IPS DF 19.7 (cell line): ENCODE results near the gene KLRD1.
"Not testable (repeated sequence)": the region's sequence is repeated elsewhere in the genome, so short reads cannot be mapped to it uniquely, and the experiment has no call there.

Experiments used
- DNase-seq: peaks from one replicate; pipeline ENCODE4 v3.0.0-alpha.2; 2013; ENCODE audit warnings: low read depth, low spot score

Gene KLRD1

GRCh38 chr12:10307630-10308029 lies at the start of gene KLRD1:
TSS of gene KLRD1 (plus strand) at chr12:10307870. CDS start at chr12:10308078, 208 bp downstream.
- no peak for DNase-seq

DNA sequence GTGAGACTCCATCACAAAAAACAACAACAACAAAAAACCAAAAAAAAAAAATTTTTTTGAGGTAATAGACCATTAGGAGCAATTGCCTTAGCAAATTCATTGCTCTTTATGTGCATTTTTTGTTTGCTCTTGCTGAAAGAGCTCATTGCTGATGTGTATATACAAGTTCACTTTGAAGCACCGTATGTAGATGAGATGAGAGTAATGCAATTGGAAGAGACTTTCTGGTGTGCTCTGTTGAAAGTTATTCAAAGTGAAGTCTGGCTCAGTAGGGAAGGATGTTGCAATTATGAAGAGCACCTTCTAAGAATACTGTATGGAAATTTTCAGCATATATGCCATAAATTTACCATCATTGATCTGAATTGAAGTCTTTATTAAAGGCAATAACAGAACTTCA lies 46.7 kb upstream of the KLRD1 start:
- DNase-seq, result no peak

- no peak for DNase-seq
Observed at GRCh38 chr12:10268037-10268436, 39.6 kb upstream of the KLRD1 start.

GRCh38 chr12:10272467-10272866 lies 35.2 kb upstream of the KLRD1 start:
- DNase-seq, result no peak

DNA sequence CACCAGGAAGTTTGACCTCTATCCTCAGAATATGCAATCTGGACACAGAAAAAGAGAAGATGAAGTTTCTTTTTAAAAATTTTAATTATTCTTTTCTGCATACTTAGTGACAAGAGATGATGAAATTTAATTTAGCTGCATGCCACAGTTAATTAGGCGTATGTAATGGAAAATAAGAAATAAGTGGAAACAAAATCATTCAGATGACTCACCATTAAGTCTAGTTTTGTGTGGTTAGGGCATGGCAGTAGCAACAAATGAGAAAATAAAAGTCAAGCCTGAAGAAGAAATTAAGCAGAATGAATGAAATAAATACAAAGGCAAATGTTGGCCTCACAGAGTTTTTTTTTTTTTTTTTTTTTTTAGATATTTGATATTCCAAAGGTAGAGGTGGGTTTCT lies 30.9 kb upstream of the KLRD1 start:
- DNase-seq, result no peak

GRCh38 chr12:10278104-10278503 lies 29.6 kb upstream of the KLRD1 start:
- DNase-seq, result no peak

GRCh38 chr12:10279937-10280336 lies 27.7 kb upstream of the KLRD1 start:
- DNase-seq, result no peak

GRCh38 chr12:10283027-10283426 lies 24.6 kb upstream of the KLRD1 start:
- no peak for DNase-seq

- DNase-seq, result no peak
Observed at GRCh38 chr12:10285919-10286318, 21.8 kb upstream of the KLRD1 start.

DNA sequence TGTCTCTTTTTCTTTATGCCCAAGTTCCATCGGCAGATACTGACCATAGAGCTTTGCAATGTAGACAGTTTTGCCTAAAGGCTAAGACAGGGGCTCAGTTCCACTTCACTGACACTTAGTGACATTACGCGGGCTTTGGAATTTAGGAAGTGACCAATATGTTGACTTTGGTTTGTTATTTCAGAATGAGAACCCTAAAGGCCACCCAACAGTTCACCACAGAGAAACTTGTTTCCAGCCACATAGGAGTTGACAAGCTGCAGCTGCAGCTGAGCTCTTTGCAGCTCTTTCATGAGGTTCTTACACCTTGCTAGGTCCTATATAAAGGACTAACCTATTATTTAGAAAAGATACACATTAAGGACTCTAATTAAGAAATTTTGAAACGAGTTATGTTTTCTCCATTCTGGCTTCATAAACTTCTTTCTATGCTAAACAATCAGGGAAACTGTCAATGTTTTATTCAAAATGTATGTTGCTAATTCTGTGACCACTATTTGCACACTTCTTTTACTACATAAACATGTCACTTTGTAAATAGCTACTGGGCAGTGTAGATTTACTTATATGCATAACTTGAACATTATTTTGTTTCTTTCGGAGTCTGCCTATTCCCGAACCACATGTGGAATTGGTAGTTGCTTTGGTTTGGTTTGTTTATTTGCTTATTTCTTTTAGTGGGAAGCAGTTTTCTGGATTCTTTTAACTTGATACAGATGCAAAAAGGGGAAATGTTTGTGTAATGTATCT lies 18.5 kb upstream of the KLRD1 start:
- DNase-seq, result no peak

DNA sequence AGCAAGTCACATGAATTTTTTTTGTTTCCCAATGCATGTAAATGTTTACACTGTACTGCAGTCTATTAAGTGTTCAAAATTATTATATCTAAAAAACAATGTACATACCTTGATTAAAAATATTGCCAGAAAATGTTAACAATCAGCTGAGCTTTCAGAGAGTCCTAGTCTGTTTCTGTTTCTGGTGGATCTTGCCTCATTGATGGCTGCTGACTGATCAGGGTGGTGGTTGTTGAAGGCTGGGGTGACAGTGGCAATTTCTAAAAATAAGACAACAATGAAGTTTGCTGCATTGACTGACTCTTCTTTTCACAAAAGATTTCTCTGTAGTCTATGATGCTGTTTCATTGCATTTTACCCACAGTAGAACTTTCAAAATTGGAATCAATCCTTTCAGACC lies 16.6 kb upstream of the KLRD1 start:
- DNase-seq, result no peak

DNA sequence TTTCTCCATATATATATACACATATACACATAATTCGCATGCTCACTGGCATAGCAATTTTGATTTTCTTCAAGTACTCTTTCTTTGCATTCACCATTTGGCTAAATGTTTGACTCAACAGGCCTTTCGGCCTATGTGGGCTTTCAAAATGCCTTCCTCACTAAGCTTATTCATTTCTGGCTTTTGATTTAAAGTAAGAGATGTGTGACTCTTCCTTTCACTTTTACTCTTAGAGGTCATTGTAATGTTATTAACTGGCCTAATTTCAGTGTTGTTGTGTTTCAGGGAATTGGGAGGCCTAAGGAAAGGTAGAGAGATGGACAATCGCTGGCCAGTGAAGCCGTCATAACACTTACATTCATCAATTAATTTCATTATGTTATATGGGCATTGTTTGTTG lies 14.5 kb upstream of the KLRD1 start:
- DNase-seq, result no peak

GRCh38 chr12:10293570-10294227 lies 14.0 kb upstream of the KLRD1 start:
- DNase-seq, result no peak

DNA sequence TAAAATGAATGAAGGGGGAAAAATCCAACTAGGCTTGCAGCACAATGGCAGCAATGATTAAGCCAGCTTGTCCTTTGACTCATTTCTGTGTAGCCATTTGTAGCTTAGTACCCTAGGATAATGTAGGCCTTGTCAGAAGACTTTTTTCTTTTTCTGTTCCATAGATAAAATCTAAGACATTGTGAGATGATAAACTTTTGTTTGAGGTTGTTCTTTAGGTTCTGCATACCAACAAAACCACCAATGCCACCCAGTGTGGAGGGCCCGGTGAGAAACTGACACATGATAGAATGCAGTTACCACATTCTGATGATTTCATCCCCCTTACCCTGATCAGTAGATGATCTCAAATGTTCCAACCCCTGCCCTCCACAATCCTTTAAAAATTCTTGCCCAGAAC lies 6.6 kb upstream of the KLRD1 start:
- no peak for DNase-seq

DNA sequence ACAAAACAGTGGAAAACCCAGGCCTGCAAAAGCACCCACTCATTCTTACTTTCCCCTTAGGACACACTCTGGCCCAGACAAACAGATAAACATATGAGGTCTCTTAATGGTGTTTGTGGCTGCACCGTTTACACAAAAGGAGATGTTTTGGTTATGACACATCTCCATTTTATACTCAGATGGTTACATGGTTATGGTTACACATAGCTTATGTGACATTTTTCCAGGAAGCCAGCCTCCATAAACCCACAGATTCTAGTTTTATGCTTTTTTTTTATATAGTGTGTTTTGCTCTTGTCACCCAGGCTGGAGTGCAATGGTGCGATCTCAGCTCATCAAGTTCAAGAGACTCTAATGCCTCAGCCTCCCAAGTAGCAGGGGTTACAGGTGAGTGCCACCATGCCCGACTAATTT lies 3.5 kb upstream of the KLRD1 start:
- no peak for DNase-seq

DNA sequence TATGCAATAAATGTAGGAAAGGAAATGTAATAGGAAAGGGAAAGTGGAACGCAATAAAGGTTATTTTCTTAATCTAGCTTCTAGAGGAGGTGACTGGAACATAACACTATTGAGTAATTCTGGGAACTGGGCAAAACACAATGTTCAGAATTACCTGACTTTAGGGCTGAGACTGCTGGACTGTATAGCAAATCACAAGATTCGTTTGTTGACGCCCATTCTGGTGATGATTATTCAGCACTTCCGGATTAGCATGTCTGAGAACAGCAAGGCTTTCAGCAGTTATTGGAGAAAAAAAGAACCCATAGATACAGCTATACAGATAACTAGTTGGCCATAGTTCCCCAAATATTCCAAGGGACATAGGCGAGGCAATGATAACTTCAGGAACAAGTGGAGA lies 2.3 kb upstream of the KLRD1 start:
- DNase-seq, result no peak

DNA sequence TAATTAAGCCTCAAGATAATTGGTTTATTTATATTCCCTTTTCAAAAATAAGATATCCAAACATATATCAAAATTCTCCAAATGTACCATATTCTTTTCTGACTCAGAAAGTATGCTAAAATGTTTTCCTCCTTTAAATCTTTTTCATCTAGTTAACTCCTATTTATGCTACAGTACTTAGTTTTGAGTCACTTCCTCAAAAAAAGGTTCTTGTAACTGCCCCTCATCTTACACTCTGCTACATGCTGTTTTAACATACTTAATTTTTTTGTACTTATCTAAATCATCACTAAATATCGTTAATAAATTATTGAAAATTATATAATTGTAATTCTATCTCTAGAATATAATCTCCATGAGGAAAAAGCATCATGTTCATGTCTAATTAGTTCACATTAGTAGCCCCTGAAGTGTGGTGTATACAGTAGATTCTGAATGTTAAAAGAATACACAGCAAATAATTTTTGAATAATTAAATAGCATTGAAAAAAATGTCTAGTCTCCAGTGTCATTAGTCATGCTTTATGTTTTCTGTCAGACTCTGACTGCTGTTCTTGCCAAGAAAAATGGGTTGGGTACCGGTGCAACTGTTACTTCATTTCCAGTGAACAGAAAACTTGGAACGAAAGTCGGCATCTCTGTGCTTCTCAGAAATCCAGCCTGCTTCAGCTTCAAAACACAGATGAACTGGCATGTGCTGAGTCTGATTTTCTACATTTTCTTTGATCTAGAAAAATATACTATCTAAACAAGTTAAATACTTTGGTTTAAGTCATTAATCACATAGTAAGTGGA lies 3.5 kb downstream of the KLRD1 start:
- DNase-seq, result no peak

DNA sequence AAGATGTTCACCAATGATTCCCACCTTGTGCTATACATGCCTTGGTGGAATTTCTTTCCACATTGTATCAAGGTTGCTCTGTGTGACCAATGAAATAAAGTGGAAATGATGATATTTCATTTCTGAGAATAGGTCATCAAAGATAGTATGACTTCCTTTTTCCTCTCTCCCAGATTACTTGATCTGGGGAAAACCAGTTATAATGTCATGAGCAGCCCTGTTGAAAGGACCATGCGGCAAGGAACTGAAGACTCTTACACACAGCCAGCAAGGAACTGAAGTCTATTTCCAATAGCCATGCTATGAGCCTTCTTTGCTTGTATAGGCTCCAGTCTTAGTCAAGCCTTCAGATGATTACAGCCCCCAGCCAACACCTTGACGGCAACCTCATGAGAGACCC lies 11.7 kb downstream of the KLRD1 start:
- DNase-seq, result no peak

- no peak for DNase-seq
Observed at GRCh38 chr12:10320643-10321042, 13.0 kb downstream of the KLRD1 start.

- DNase-seq, result not testable (repeated sequence)
Observed at GRCh38 chr12:10328691-10329090, 21.0 kb downstream of the KLRD1 start.

GRCh38 chr12:10331642-10332239 lies 24.1 kb downstream of the KLRD1 start:
- peak; percentile 12 for DNase-seq

GRCh38 chr12:10336196-10336595 lies 28.5 kb downstream of the KLRD1 start:
- DNase-seq, result not testable (repeated sequence)
